RCC 7860 (cell line): Measurements from ENCODE around the gene TNS1.

ENCODE experiments used
- DNase-seq: peaks from one replicate; pipeline ENCODE4 v3.0.0-alpha.2; 2015; ENCODE audit warnings: low spot score
- FAIRE-seq: peaks from 2 replicates; lab custom pipeline; 2012; peaks lifted over from hg19 to GRCh38; lab: Jason Lieb, UNC

Gene TNS1

DNA sequence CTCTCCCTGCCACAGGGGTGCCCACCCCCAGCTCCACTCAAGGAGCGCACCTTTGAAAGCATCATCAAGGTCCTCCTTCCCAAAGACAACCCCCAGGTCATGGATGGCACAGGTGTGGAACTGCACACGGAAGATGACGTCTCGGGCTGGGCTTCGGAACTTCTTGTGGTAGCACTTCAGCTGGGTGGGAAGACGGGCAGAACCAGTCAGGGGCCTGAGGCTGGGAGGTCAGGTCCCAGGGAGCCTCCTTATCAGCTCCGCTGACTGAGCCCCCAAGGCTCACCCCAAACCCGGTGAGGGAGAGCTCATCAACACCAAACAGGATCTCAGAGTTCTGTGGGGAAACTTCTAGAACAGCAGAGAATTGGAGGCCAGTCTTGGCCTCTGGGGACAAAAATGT lies 117.8 kb downstream of the TNS1 start:
- DNase-seq: no peak
- FAIRE-seq: no peak

DNA sequence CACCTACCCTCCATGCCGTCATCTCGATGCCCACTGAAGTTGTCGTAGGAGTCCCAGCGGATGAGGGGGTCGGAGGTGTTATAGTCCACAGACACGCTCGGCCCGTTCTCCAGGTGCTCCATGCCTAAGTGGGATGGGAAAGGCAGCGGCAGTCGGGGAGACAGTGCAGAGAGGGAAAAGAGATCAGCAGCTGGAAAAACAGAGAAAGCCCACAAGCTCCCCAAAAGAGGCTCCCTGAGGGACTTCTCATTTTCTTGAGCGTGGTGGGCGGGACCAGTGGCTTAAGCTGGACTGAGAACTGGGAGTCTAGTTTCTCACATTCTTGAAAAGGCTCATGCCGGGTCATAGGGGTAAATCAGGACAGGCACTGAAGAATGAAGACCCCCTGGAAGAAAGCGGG lies 121.9 kb downstream of the TNS1 start:
- no peak for FAIRE-seq

DNA sequence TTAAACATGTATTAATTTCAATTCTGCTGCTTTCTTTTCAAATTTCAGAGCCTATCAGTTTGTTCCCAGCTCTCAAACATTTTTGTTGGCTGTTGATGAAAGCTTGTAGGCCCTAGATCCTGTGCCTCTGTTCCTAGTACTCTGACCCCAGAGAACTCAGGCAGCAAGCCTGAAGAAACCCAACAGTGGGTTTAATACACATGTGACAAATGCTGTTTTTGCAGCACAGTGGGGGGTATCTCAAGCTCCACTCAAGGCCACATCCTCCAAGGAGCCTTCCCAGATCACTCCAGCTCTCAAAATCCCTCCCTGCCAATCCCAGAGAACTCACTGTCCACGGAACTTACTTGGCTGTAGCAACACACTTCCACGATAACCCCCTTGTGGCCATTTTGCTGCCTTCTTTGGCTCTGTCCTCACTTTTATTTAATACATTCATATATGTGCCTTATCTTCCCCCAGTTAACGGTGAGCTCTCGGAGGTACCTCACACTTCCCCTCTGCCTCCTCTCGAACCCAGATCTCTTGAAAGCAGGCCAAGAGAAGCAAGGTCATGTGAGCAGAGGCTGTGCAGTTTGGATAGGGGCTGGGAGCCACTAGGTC lies 122.4 kb downstream of the TNS1 start:
- FAIRE-seq (no peak), DNase-seq (no peak)

More for the DNA sequence above, 121.9 kb downstream of the TNS1 start:
- no peak for DNase-seq

DNA sequence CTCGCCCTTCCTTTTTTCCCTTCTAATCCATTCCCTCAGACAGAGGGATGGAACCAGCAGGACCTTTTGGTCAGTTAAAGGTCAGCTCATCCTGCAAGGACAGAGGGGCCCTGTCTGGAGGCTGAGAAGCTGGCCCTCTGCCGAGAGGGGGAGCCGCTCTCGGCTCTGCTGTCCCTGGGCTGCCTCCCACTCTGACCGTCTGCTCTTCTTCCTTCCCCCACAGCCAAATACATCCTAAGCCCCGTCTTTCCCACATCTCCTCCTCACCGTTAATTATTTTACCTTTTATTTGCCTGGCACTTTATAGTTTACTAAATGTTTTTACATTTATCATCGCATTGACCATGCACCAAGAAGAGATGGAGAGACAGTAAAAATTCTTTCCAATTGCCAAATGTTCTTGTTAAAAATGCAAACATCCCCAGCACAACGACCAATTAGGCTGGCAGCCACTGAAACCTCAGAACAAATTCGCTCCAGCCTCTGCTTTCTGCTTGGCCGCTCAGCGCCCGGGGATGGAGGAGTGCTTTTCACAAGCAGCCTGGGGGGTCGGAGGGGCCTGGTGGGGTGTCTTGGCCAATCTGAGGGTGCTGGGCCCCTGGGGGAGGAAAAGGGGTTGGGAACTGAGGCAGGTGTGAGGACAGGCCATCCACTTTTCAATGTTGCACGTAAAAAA lies 123.7 kb downstream of the TNS1 start:
- FAIRE-seq (no peak), DNase-seq (no peak)

DNA sequence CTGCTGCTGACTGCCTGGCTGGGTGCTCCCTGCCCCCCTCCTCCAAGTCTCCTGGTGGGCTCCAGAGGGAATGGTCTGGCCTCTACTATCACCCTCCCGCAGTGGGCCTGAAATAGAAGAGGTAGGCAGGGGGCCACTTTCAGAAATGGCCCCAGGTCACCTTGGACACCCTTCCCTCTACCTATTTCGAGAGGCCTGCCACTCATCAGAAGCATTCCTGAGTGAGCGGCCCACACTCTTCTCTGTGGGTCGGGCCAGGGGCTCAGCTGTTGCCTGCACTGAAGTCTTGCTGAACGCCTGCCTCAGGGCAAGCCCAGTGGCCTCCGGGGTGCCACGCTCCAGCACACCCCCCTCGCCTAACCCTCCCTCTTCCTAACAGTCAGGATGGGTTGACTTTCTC lies 124.9 kb downstream of the TNS1 start:
- DNase-seq (no peak), FAIRE-seq (no peak)

DNA sequence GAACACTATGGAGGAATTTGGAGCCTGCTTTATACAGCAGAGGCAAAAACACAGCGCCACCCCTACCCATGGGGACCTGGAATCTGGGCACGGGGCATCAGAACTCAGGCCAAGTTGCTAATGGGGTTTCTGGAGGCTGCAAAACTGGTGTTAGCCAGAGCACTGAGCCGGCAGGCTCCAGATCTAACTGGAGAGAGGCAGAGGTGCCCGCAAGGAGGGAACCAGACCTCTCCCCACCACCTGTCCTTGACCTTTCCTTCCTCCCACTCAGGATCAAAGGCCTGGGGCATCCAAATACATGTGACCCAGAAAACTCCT lies 126.6 kb downstream of the TNS1 start:
- DNase-seq: no peak

DNA sequence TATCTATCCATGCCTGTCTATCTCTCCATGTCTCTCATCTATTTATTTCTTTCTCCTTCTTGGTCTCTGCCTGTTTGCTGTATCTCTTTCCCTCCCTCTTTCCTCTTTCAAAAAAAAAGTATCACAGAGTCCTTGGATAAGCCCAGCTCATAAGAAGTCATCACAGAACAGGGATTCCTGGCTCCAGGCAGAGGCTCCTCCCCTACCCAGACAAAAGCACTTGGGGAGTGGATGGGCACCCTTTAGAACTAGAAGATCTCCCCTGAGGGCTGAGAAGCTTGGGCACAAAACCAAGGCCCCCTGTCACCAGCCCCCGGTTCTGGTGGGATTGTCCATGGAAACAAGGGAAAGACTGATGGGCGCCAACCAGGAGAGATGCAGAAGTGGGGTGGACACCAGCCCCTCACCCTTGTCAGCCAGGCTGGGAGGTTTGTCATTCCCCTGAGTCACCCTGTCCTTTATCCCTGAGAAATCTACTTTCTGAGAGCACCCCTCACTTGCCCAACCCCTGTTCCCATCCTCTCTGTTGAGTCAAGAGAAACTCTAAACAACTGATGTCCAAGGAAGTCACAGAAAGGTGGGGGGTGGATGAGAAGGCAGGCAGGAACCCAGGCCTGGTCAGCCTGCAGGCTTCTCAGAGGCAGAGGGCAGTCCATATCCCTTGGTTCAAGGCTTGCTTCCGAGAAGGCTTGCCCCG lies 127.1 kb downstream of the TNS1 start:
- DNase-seq: no peak
- FAIRE-seq: no peak

More for the DNA sequence above, 126.6 kb downstream of the TNS1 start:
- FAIRE-seq: no peak

DNA sequence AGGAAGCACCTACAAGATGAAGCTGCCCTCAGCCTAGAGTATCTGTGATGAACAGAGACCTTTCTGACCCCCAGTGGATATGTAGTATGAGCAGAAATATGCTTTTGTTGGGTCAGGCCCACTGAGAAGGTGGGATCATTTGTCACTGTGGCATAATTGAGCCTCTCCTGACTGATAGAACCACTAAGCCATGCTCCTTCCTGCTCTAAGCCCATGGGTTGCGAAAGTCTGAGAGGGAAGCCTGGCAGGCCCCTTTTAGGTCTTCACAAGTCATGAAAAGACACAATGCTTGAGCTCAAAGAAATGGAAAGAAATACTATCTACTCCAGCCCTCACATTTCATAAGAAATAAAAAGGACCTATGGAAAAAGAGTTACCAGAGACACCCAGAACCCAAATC lies 127.7 kb downstream of the TNS1 start:
- DNase-seq: no peak
- FAIRE-seq: no peak

DNA sequence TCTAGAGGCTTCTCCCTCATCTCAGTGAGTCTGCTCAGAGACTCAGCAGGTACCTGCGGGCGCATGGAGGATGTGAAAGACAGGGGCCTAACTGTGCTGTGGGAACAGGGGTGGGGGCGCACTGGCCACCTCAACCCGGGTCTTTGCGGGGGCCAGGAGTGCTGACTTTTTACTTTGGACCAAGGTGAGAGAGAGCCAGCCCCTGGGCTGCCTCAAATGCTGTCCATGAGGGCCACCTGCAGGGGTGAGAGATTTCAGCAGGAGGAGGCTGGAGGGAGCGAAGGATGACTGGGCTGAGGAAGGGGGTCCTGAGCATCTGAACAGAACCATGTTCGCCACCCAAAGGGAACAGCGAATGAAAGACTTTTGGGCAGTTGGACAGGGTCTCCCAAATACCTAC lies 129.4 kb downstream of the TNS1 start:
- DNase-seq (no peak), FAIRE-seq (no peak)

DNA sequence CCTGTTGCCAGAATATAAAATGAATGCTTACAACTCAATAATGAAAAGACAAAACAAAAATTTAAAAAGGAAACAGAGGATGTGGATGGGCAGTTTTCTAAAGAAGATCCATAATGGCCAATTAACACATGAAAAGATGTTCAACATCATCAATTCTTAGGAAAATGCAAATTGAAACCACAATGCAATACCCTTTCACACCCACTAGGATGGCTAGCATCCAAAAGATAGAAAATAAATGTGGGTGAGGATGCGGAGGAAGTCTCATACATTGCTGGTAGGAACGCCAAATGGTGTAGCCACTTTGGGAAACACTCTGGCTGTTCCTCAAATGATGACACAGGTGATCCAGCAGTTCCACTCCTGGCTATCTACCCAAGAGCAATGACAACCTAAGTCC lies 130.5 kb downstream of the TNS1 start:
- no peak for FAIRE-seq

DNA sequence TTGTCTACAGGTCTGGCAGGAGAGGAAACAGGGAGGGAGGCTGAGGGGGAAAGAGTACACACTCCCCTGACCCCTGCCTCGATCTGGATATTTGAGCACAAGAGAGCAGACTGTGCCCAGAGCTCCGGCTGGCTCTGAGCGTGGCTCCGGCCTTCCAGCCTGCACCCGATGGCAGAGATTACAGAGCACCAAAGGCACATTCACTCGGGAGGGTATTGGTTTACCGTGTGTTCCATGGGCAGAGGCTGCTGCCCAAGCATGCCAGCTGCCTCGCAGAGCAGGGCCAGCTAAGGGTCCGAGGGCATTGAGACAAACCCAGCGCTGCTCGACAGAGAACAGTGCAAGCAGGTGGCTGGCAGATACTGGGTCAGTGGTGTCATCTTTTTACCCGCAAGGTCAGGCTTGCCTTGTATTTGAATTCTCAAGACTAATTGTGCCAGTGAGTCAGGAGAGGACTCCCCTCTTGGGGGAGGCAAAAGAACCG lies 132.2 kb downstream of the TNS1 start:
- FAIRE-seq: no peak
- DNase-seq: no peak

More for the DNA sequence above, 130.5 kb downstream of the TNS1 start:
- no peak for DNase-seq

DNA sequence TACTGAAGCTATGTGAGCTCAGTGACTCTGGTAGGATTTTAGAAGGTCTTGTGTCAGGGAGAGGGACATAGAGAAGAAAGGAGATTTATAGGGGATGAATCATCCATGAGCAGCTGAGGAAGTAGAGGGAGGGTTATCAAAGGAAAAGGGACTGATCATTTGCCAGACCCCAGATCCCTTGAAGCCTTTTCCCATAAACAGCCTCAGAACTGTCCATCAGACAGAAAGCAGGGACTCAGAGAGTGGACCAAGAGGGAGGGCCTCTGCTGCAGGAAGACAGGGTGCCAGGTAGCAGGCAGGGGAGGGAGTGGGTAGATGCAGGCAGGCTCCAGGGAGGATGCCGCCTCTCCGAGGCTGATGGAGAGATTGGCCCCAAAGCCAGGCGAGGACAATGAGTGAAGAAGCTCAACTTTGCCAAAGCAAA lies 133.9 kb downstream of the TNS1 start:
- DNase-seq (no peak), FAIRE-seq (no peak)

DNA sequence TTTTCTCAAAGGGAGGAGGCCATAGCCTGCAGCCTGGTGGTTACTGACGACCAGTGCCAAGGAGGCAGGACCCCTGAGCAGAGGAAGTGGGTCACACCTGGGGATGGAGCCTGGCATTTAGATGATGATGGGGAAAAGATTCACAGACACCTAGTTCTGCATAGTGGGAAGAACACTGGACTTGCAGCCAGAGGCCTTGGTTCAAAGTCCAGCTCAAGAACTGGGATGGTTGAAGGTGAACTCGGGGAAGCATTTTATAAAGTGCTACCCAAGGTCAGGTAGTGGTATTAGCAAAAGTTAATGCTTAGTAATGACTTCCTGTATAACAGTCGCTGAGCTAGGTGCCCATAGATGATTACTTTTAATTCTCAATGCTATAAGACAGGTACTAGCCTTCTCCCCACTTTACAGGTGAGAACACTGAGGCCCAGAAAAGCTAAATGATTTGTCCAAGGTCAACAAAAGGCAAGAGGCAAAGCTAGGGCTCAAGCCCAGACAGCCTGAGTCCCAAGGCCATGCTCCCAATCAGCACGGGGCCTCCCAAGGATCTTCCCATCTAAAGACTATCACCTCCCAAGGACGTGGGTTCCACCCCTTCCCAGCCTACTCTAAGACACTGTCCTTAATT lies 134.4 kb downstream of the TNS1 start:
- FAIRE-seq: no peak
- no peak for DNase-seq

DNA sequence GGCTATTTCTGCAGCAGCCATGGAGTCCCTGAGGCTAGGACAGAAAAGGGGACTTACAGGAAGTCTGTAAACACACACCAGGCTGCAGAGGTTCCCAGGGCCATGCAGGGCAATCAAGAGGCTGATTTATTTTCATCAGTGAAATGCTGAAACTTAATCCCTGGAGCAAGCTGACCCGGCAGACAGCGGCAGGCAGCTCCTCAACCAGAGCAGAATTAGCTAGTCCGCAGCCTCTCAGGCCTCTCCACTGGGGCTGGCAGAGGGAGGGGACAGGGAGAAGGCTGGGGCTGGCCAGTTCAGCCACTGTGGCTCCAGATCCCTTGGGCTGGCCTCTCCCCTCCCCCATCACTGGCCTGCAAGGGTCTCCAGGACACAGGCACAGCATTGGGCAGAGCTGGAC lies 136.3 kb downstream of the TNS1 start:
- no peak for FAIRE-seq
- no peak for DNase-seq

DNA sequence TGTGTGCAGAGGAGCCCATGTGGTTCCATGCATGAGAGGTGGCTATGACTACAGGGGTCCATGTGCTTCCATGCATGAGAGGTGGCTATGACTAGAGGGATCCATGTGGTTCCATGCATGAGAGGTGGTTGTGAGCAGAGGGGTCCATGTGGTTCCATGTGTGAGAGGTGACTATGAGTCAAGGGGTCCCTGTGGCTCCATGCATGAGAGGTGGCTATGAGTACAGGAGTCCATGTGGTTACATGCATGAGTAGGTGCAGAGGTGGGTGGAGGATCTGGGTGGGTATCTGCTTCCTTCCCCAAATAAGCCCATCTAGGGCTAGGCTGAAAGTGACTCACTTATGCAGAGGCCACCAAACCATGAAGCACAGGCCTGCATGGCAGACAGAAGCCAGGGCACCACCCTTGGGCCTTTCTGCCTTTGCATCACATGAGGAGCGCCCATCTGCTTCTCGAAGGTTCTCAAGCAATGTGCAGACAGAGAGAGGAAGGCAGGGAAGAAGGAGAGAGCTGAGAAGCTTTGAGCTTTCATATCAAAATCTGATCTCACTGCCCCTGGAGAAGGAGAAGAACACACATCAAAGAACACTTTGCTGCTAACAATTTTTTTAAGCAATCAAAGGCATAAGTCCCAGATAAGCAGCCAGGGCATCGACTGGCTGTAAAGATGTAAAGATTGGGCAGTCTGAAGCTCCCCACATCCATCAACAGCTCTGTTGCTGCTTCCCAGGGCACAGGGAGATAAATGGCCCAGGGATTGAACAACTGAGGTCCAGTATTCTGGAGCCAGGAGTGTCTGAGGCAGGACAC lies 137.6 kb downstream of the TNS1 start:
- no peak for FAIRE-seq
- peak; percentile 60 for DNase-seq

DNA sequence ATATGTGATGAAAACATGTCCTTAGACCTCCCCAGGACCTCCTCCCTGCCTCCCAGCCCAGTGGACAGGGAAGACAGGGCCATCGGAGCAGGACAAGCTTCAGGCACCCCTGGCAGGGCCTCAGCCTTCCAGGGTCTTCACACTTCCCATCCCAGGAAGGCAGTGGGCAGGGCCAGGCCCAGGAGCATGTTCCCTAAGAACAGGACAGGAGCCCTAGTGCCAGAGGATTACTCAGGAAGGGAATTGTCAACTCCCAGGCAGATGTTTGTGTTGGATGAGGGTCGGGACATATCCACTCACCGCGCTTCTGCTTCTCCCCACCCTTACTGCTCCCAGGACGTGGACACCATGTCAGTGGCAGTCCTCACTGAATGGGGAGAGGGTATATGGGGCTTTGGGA lies 138.9 kb downstream of the TNS1 start:
- DNase-seq (no peak), FAIRE-seq (no peak)

DNA sequence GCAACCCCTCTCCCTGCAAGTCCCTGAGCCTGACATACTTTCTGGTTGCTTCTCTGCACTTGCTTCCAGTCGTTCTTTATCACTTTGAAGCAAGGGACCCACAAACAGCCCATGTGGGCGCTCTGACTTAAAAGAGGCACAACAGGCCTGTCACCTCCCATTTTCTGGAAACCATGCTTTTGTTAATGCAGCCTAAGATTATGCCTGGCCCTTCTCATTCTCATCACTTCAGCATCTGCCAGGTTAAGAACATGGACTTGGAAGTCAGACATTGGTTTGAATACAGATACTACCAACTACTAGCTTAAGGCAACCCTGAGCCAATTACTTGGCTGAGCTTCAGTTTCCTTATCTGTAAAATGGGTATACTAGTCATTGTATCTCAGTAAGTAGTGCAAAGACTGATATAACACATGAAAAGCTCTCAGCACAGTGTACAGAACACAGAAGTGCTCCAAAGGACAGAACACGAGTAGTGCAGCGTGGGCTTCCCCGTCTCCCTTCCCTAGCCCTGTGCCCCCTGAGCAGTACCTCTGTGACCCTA lies 141.4 kb downstream of the TNS1 start:
- DNase-seq (no peak), FAIRE-seq (no peak)

DNA sequence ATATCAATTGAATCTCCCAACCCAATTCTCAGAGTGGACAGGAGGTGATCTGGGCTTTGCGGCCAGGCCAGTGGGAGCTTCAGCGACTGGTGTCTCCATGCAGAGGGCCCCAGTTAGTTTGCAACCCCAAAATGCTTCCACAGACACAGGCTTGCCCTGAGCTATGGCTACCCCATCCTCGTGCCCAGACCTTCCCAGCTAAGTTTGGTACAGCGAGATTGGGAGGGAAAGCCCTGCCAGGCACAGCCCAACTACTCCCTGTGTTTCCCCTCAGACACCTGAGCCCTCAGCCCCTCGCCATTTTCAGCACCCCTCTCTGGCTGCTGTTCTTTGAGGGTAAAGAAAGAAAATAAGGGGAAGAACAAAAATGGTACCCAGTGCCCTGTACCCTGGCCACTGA lies 142.9 kb downstream of the TNS1 start:
- FAIRE-seq: no peak
- DNase-seq: no peak

DNA sequence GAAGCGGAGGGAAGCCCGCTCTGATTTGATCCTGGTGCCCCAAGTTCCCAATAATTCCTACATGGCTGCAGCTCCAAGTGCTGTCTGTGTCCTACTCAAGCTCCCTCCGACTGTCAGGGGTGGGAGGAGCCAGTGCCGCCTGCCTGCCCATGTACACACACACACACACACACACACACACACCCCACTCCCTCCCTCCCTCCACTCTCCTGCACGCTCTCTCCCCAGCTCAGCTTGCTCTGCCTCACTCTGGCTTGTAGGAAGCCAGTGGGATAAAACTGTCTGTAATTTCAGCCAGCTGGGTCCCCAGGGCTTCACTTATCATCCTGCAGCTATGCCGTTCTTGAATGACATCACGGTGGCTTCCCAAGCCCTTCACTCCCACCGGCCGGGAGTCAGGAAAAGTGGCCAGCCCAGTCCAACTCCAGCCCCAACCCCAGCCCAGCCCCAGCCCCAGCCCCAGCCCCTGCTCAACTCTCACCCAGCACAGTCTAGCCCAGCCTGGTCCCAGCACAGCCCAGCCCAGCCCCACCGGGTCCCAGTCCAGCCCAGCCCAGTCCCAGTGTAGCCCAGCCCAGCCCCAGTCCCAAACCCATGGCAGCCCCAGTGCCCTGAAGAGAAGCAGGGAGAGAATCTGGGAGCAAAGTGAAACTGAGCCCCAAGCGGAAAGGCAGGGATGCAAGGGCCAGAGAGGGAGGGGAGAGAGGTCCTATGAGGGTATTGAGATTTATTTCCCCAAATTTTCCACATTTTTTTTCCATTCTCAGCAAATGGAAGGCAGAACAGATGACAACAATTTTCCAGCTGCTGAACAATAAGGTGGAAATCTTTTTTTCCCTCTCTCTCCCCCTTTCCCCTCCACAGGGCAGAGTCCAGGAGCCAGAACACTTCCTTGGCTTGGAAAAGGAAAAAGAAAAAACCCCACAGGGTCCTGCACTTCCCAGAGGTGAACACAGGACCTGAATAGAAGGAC lies 144.0 kb downstream of the TNS1 start:
- FAIRE-seq: no peak
- no peak for DNase-seq
